Activated naive CD4-positive, alpha-beta T cell treated with anti-CD3 and anti-CD28 coated beads, Interleukin-2, amount 50 U/mL, for 16 hours (primary cell): ENCODE measurements around the gene AGAP2.

Experiments used
- DNase-seq: peaks from one replicate; pipeline ENCODE4 v3.0.0-alpha.2; 2020

AGAP2 gene

DNA sequence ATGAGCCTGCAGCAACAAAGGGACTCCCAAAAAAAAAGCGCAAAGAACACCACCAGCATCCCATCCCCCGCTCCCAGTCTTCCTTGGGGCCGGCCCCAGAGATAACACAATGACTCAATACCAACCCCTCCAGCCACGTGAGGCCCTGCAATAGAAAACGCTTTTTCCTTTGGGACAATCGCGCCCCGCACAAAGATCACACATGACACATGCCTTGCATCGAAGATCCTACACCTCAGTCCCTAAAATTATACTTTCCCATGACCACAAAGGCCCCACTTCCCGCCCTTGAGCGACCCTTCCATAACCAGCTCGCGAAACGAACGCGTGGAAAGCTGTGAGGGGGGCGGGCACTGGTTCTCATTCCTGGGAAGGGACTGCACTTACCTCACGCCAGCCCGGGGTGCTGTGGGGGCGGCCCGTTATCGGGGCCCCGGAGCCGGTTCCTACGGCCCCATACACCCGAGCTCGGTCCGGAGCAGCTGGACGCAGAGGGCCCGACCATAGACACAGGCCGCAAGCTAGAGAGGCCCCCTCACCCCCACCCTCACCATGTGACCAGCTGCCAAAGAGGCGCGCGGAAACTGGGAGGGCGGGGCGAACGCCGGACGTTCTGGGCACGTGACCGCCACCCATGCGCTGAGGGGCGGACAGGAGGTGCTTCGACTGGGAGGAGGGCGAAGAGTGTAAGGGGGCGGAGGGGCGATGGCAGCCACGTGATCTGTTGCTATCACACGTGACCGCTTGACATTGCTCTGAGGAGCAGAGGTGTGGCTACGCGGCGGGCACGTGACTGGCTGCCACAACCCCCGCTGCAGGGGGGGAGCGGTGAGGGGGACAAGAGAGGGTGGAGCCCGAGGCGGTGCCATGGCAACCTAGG lies 13.5 kb upstream of the AGAP2 start, which contains the start of gene CDK4:
TSS of gene CDK4 (minus strand) at position 523 of the 880 bp plus-strand sequence. CDS start 593 bp downstream, outside the sequence.
- peak; percentile 98 for DNase-seq

DNA sequence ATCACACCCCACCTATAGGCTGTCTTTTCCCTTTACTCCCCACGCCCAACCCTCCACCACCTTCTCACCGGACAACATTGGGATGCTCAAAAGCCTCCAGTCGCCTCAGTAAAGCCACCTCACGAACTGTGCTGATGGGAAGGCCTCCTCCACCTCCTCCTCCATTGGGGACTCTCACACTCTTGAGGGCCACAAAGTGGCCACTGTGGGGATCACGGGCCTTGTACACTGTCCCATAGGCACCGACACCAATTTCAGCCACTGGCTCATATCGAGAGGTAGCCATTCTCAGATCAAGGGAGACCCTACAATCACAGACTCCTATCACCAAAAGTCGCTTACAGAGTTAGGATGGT lies 12.9 kb upstream of the AGAP2 start:
- no peak for DNase-seq

DNA sequence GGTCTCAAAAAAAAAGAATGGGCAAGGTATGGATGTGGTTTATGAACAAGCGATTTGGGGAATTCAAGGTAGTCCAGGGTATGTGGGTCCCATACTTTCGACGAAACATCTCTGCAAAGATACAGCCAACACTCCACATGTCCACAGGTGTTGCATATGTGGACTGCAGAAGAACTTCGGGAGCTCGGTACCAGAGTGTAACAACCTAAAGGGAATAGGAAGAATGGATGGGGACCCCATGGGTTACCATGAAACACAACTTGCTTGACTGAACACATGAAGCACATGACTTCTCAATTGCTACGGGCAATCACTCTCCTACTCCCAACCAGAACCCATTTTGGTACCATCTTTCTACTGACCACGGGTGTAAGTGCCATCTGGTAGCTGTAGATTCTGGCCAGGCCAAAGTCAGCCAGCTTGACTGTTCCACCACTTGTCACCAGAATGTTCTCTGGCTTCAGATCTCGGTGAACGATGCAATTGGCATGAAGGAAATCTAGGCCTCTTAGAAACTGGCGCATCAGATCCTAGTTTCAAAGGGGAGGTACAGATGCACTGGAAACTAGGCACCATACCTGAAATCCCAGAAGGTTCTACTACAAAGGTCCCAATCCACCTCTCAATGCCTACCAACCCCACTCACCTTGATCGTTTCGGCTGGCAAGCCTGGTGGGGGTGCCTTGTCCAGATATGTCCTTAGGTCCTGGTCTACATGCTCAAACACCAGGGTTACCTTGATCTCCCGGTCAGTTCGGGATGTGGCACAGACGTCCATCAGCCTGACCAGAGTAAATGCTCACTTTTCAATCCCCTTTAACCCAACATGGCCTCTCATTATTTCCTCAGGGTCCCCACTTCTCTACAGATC lies 12.3 kb upstream of the AGAP2 start:
- DNase-seq, result no peak

DNA sequence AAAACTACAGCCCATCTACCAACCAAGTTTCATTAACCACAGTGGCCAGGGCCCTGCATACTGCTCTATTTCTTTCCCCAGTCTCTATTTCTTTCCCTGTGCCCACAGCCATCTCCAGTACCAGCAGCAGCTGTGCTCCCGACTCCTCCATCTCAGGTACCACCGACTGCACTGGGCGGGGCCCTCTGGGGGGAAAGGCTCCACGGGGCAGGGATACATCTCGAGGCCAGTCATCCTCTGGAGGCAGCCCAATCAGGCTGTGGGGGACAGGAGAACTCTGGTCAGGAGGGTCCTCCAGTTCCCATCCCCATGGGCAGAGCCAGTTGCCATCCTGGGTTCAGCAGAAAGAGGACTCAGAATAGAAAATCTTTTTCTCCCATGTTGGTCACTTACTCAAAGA lies 10.5 kb upstream of the AGAP2 start:
- DNase-seq, result no peak

DNA sequence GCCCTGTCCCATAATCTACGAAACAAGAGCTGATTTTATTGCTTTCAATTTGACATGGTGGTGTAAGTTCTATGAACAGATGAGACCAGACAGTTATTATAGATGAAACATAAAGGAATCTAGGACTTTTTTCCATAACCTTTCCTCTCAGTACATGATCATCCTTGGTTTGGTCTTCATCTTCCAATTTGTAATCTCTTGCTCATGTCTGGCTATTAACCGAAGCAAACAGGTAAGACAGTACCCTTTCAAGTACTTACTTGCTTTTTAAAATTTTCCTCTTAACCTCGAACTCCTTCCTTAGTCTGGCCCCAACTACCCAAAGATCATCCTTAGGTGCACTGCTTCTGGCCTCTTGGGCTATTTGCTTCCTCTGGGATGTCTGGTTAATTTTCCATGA lies 7.5 kb upstream of the AGAP2 start:
- no peak for DNase-seq

DNA sequence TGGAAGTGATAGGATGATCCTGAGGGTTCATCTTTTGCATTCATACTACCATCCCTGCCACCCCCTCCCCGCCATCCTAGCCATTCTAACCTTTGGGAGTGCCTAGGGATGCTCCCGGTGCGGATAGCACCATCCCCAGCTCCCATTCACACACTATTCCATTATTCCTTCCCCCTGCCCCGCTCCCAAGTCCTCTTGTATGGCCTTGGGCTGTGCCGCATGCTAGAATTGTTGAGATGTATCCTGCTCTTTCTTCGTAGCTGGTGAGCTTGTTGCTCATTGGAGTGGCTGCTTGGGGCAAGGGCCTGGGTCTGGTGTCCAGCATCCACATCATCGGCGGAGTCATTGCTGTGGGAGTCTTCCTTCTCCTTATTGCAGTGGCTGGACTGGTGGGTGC lies 6.9 kb upstream of the AGAP2 start:
- no peak for DNase-seq

DNA sequence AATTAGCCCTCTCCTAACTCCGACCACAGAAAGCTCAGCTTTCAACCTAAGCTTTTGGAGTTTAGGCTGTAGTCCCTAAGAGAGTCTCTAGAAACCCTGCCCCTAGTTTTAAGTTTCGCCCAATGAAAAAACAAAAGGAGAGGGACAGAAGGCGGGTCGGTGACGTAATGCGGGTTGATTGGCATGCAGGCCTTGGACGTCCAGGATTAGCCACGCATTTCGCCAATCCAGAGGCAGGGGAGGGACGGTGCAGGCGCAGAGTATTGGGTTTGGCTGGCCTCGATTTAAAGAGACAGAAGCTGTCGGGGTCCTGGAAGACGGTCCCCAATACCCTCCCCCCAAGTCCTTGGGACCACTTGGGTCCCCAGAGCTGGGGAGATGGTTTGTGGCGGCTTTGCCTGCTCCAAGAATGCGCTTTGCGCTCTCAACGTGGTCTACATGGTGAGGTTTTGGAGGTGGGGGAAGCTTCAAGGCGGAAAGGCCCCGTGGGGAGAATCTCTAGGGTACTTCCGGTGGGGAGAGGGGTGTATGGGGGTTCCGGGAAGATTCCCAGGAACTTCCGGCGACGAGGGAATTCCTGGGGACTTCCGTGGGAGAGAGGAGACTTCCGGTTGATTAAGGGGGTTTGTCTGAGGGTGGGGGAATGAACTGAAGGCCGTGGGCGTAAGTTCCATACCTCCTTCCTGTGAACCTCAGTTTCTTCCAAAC lies 6.4 kb upstream of the AGAP2 start, which contains the start of gene TSPAN31:
TSS of gene TSPAN31 (plus strand) at position 263 of the 708 bp plus-strand sequence. CDS start at position 379, 116 bp downstream.
- peak; percentile 95 for DNase-seq

DNA sequence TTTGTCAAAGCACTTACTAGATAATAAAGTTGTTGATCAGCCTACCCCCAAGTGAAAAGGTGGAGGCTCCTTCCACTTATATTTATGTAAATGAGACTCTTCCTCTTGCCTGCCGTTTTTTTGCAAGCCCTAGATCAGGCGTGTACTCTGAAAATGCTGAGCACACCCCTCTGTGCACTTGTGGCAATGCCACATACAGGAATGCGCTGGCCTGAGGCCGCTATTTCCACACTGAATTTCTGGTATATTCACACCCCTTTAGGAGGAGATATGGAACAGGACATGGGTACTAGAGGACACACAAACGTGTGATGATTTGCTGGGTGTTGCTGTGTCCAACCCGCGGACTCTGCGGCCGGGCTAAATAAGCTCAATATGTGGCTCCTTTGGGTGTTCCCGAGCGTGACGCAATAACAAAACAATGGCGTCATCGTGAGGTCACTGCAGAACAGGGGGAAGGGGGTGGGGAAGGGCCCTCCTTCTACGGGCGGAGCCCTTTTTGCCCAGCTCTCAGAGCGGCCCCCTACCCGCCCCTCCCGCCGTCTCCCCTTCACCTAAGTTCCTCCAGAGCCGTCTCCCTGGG lies 5.7 kb upstream of the AGAP2 start:
- DNase-seq, result peak; percentile 79

DNA sequence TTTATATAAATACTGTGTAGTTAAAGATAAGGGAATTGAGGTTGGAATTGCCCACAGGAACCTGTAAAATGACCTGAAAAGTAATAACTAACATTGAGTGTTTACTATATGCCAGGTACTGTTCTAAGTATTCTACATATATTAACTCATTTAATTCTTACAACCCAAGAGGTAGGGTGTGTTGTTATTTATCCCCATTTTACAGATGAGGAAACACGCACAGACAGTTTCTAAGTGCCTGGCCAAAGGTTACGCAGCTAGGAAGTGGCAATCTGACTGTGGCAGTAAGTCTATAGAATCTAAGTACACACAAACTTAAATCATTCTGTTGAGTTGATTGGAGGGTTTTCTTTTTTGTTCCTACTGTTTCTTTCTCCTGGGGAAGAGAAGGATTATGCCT lies 5.2 kb upstream of the AGAP2 start:
- DNase-seq, result no peak

DNA sequence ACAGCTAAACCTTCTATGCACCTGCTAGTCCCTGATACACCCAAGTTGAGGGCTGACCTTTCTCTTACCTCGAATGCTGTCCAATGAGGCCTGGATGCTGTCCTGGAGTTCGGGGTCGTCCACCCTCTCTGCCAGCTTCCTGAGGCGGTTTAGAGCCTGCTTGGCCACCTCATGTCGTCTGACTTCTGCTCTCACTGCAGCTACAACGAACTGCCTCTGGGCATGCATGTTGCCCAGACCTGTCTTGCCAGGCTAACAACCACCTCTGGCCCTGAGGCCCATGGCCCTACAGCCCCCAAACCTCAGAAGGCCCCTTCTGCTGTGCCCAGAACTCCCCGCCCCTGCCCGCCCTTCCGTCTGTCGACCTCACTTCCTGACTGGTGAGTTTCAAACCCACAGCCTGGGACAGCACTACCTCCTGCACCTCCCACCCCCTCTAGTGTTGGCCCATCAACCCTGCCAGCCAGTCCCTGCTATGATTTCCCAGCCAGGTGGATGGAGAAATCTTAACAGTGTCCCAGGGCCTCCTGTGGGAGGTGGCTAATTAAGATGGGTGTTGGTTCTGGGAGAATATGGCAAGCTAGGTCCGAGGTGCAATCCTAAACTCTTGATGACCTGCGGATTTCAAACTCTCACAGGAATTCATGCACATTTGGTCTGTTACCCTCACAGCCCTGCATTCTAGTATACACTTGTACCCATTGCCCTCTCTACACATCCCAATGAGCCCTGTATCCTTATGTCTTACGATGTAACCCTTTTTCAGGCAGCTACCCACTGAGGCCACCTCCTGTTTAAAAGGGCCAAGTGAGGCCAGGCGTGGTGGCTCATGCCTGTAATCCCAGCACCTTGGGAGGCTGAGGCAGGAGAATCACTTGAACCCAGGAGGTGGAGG lies 3.5 kb upstream of the AGAP2 start:
- DNase-seq, result peak; percentile 73

DNA sequence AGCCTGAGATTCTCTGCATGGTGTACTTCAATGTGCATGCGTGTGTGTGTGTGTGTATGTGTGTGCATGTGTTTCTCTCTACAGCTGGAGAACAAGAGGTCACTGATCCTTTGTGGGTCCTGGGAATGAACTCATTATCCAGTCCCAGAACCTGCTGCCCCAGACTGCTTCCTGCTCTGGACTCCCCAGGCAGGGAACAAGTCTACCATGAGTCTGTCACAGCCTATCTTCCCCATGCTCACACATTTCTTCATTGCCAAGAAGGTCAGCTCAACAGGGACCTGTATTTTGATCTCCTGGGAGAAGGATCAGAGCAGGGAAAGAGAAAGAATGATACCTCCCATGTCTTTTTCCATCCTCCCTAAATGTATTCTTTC lies 2.9 kb upstream of the AGAP2 start:
- DNase-seq, result no peak

DNA sequence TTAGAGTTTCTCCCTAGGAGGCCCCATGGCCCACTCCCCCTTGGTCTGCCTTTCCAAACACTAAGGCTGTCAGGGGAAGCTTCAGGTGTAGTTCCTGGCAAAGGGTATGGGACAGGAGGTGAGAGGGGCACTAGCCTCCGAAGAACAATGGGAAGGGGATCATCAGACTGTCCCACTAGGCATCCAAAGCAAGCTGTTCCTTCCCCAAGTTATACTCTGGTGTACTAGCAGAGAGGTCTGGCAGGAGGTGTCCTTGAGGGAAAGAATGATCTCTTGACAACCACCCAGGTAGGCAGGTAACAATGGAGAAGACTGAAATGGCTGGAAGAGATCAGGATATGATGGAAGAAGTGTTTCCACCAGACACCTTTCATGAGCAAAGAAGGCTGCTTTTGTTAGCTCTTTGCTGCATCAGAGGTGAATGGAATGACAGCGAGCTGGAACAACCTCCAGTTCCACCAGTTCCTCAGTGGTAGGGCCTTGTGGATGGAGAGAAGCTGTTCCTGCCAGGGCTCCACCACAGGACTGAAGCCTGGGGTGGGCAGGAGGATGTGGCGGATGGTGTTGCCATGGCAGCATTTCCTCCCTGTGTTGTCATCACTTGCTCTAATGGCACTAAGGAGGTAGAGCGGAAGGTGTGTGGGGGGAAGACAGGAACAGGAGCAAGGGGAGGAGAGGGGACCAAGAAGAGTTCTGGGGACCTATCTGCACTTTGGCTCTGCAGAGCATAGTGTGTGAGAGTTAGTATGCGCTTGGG lies 2.3 kb upstream of the AGAP2 start:
- peak; percentile 55 for DNase-seq

DNA sequence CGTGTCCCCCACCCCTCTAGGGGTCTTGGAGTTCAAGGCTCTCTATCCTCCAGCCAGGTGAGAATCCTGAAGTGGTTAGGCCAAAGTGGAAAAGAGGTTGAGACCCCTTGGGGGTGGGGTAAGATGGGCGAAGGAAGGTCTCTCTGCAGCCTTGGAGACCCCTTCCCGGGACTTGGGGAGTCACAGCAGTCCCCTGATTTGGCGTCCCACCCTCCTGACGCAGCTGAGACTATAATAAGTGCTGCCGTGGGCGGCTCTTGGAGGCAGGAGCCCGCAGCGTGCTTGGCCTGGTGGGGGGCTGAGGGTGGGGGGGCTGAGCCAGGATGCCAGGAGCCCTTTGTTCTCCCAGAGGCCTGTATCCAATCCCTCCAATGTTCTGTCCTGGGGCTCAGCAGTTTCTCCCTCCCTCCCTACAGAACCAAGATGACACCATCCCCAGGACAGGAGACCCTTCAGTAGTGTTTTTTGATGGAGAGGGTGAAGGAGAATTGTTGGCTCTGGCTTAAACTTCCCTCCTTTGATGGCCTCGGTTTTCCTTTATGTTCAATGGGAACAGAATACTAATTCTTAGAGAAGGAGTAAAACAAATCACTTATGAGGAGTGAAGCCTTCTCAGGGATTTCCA lies 1.5 kb upstream of the AGAP2 start:
- no peak for DNase-seq

DNA sequence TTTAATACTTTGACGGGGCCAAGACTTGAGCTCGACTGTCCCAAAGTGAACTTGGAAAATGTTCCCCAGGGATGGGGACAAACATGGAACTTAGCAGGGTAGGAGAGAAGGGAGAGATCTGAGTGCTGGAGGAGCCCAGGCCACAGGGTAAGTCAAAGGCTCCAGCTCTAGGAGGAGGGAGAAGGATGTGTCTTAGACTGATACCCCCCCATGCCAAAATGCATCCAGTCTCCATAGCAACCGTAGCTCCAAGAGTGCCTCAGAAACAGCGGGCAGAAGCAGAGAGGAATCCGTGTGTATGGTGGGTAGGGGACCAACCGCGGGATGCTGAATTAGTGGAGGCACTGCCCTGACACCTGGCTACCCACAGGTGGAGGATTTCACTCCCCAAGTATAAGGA lies 845 bp upstream of the AGAP2 start:
- no peak for DNase-seq

DNA sequence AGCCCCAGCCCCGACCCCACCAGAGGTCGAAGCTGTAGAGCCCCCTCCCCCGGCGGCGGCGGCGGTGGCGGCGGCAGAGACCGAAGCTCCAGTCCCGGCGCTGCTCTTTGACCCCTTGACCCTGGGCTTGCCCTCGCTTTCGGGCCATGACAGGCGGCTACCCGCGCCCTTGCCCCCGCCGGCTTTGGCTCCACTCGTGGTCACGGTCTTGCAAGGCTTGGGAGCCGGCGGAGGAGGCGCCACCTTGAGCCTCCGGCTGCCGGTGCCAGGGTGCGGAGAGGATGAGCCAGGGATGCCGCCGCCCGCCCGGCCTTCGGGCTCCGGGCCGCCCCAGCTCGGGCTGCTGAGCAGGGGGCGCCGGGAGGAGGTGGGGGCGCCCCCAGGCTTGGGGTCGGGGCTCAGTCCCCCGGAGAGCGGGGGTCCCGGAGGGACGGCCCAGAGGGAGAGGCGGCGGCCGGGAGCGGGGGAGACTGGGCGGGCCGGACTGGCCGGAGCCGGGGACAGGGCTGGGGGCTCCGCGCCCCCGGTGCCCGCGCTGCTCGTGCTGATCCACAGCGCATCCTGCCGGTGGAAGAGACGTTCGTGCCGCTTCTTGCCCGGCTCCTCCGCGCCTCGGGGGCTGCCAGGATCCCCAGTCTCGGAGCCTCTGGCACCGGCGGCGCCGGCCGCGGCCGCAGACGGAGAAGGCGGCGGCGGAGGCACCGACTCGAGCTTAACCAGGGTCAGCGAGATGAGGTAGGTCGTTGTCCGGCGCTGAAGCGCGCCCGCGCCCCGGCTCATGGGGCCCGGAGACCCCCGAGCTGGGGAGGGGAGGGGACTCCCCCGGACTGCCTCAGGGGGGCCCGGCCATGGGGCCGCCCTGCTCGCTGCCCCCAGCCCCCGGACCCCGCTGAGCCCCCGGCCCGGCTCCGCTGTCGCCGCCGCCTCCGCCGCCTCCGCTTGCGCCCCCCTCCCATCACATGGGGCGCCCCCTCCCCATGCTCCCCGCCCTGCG lies 778 bp downstream of the AGAP2 start:
- no peak for DNase-seq

DNA sequence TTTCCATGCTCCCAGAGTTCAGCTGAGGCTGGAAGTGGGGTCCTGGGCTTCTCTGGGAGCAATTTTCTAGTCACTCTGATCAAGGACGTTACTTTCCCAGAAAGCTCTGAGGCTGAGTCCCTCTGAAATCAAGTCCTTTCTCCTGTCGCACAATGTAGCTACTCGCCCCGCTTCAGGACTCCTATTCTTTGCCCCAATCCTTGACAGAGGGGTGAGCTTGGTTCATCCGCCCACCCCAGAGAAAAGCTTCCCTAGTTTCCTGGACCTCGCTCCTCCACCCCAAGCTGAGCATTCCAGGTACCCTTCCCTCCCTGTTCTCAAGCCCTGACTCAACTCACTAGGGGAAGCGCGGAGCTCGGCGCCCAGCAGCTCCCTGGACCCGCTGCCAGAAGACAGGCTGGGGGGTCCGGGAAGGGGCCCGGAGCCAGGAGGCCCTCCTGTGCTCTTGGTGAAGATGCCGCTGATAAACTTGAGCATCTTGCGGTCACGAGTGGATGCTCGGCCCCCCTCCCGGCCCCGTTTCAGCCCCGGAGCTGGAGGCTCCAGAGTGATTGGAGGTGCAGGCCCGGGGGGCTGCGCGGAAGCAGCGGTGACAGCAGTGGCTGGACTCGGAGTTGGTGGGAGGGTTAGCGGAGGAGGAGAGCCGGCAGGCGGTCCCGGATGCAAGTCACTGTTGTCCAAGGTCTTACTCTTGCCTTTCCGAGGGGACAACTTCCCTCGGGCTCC lies 1.6 kb downstream of the AGAP2 start:
- no peak for DNase-seq

DNA sequence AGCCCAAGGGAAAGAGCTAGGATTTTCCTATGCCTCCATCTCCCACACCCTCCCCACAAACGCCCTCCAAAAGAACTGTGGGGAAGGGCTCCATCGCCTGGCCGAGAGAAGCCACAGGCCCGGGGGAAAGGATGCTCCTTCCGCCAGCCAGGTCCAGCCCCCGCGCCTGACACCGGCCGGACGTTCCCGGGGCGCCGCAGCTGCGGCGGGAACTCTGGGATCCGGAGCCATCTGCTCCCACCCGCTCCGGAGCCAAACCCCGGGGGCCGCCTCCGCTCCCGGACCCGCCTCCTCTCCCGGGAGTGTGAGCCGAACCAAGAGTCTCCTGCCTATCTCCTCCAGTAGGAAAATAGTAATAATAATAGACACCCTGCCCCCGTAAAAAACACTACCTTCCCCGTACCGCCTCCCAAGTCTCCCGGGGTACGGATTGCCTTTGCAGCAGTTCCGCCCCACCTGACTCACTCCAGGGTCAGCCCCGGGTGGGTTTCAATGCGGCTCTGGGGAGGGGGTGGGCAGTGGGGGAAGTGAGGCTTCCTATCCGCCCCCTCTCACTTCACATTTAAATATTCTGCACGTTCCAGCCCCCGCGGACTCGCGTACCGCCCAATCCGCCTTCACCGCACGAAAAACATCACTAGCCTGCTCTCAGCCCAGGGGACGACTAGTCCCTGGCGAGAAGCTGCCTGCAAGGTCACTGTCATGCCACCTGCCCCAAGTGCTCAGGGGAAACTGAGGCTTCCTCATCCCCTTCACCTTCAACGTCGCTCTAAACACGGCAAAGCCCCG lies 2.4 kb downstream of the AGAP2 start:
- DNase-seq, result no peak
